ENCODE results near the gene SIGLEC8.
"Not testable (repeated sequence)": the region's sequence is repeated elsewhere in the genome, so short reads cannot be mapped to it uniquely, and the experiment has no call there.

SIGLEC8 gene

DNA sequence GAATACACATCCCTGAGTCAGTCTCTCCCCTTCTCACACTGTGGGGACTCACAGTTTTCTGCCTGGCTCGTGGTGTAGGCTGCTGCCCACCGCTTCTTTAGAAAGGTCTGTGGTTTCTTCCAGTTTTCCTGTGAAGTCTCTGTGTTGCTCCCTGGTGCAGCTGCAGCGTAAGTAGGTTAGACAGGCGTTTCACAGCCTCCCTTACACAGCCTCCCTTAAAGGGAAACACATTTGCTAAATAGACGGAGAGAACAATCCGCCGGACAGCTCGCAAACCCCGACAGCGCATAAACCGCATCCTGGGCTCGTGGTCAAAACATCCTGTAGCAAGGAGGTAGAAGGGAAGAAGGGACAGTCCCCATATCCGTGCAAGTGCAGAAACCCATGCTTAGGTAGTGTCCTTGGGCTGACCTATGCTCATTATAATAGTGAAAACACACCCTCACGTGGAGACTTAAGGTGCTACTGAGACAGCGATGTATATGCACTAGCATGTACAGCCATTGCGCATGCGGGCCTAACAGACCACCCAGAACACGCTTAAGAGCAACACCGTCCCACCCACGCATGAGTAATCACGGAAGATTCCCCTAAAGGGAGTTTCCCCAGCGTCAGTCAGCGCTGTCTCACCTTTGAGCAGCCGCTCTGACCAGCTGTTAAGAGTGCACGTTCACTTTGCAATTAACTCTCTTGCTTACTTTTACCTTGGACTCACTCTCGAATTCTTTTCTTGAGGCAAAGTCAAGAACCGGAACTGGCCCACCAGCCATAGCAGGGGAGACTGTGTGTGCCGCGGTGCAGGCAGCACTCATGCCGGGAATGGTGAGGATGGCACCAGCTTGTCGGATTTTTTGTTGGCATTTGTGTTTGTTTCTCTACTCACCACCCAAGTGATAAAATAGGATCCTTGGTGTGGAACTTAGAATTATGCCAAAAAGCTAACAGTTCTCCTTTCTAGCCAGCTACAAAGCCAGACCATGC is 16.6 kb downstream of the SIGLEC8 start:
- DNase-seq = no peak

DNA sequence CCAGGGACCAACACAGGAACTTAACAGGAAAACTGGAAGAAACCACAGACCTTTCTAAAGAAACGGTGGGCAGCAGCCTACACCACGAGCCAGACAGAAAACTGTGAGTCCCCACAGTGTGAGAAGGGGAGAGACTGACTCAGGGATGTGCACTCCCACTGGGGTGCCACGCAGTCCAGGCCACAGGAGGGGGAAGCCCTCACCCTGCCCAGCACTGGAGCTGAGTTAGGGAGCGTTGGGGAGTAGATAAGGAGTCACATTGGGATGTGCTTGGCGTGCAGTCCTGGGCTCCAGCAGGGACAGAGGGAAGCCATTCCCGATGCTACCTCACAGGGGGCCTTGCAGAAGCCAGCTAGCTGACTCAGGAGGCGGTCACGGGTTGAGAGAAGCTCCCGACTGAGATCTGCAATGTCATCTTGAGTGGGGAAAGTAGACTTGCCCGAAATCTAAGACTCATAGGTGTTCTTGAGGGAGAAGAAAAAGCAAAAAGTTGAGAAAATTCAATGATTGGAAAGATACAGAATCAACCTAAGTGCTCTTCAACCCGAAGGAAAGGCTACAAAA is 17.3 kb downstream of the SIGLEC8 start:
- DNase-seq = no peak

GRCh38 chr19:51440052-51440451 is 18.2 kb downstream of the SIGLEC8 start:
- DNase-seq = no peak

GRCh38 chr19:51439021-51439465 is 19.2 kb downstream of the SIGLEC8 start:
- DNase-seq = no peak

DNA sequence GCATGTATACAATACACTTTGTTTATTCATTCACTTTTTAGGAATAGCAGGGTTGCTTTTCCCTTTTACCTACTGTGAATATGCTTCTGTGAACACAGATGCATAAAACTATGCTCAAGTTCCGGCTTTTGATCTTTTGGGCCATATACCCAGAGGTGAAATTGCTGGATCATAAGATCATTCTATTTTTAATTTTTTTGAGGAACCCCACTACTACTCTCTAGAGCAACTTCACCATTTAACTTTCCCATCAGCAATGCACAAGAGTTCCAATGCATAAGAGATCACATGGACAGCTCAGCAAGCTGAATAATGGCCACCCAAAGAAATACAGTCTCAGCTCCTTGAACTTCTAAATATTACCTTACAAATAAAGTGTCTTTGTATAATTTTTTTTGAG is 23.8 kb downstream of the SIGLEC8 start:
- DNase-seq = no peak

DNA sequence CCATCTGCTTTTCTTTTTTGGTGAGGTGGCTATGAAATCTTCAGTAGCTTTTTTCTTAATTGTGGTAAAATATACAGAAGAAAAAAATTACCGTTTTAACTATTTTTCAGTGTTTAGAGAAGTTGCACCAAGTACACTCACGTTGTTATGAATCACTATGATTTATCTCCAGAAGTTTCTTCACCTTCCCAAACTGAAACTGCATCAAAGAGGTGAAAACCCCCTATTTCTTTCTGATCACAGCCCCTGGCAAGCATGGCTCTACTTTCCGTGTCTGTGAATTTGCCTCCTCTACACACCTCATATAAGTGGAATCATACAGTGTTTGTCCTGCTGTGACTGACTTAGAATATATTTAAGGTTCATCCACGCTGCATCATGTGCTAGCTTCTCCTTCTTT is 25.2 kb downstream of the SIGLEC8 start:
- no peak for DNase-seq

DNA sequence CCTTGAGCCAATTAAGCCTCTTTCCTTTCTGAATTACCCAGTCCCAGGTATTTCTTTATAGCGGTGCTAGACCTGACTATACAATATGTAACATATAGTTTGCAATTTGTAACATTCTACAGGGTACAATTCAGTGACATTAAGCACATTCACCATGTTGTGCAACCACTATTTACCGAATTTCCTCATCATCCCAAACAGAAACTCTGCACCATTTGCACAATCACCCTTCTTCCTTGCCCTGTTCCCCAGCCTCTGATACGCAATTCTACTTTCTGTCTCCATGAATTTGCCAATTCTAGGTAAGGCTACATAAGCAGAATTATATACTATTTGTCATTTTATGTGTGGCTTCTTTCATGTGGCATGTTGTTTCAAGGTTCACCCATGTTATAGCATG is 27.1 kb downstream of the SIGLEC8 start:
- no peak for DNase-seq

GRCh38 chr19:51430221-51430620 is 28.0 kb downstream of the SIGLEC8 start:
- DNase-seq = no peak

GRCh38 chr19:51427201-51427600 is 31.1 kb downstream of the SIGLEC8 start:
- DNase-seq = no peak

GRCh38 chr19:51422053-51422448 is 36.2 kb downstream of the SIGLEC8 start:
- peak; percentile 55 for DNase-seq

- no peak for DNase-seq
Measured at GRCh38 chr19:51421229-51422052, 36.8 kb downstream of the SIGLEC8 start.

DNA sequence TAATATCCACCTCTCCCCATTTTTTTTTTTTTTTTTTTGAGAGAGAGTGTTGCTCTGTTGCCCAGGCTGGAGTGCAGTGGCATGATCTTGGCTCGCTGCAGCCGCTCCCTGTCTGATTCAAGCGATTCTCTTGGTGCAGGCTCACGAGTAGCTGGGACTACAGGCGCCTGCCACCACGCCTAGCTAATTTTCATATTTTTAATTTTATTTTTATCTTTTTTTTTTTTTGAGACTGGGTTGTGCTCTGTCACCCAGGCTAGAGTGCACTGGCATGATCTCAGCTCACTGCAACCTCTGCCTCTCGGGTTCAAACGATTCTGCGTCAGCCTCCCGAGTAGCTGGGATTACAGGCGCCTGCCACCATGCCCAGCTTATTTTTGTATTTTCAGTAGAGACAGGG is 37.7 kb downstream of the SIGLEC8 start:
- DNase-seq = not testable (repeated sequence)

DNA sequence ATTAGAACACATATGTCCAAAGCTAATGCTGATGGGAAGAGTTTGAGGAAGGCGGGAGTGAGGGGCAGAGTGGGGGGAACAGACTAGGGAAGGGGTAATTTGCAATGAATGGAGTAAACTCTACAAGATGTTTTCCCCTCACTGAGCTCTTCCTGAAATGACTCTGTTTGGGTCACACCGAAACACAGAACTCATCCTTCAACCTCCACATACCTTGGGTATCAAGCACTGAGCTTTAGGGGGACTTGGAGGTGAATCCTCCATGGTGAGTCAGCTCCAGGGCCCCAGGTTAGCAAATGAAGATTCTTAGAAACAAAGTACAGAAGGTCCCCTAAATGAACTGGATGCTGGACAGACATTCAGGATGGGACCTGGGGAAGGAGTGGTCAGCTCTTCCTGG is 39.5 kb downstream of the SIGLEC8 start:
- no peak for DNase-seq

- DNase-seq = no peak
Measured at GRCh38 chr19:51417810-51418157, 40.5 kb downstream of the SIGLEC8 start.

- no peak for DNase-seq
Measured at GRCh38 chr19:51417107-51417809, 41.0 kb downstream of the SIGLEC8 start, which contains the start of gene SIGLEC10. Gene SIGLEC10 (minus strand): TSS chr19:51417642. CDS start chr19:51417581, 61 bp downstream.

GRCh38 chr19:51416422-51416821 is 41.8 kb downstream of the SIGLEC8 start:
- DNase-seq = not testable (repeated sequence)

- no peak for DNase-seq
Measured at GRCh38 chr19:51415187-51415586, 43.1 kb downstream of the SIGLEC8 start.

DNA sequence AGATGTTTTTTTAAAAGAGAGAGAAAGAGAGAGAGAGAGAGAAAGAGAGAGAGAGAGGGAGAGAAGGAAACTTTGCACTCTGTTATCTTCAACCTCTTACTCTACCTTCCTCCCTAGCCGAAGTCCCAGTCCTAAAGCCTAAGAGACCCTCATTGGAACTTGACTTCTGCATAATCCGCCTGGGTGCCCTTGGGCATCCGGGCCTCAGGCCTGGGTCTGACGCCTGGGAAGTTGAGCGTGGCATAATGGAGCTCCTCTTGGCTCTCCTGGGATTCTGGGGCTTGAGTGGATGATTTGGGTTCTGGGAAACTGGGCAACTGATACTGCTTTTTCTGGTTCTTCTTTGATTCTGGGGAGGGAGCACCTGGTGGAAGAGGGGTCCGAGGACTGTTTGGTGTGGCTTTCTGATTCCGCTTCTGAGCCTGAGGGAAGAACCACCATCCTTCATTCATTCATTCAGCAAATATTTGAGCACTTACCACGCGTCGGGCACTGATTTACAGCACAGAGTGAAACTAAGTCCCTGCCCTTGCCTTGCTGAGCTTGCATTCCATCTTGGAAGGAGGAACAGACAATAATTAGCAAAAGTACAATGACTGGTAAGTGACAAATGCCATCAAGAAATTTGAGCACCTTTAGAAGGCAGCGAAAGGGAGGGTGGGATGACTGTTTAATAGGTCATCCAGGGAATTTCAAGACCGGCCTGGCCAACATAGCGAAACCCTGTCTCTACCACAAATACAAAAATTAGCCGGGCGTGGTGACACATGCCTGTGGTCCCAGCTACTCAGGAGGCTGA is 47.1 kb downstream of the SIGLEC8 start:
- no peak for DNase-seq

DNA sequence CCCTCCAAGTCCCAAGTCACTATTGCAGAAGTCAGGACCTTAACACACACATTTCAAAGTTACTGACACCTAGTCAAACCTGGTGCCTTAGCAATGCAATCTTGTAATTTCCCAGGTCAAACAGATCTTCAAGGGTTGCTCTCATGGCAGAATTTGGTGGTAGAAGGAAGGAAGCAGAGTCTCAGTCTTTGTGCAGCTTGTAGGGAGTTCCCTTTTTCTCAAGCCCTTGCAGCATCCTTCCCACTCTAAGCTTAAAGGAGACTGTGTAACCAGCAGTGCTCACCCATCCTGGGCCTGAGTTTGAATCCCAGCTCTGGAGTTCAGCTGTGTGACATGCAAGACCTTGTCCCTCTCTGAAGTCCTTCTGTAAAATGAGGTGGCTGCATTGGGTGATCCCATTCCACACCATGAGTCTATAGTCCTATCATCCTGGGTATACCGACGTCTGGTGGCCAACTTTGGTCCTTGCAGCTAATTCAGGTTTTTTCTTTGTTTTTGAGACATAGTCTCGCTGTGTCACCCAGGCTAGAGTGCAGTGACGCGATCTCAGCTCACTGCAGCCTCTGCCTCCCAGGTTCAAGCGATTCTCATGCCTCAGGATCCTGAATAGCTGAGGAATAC is 50.6 kb downstream of the SIGLEC8 start:
- no peak for DNase-seq

DNA sequence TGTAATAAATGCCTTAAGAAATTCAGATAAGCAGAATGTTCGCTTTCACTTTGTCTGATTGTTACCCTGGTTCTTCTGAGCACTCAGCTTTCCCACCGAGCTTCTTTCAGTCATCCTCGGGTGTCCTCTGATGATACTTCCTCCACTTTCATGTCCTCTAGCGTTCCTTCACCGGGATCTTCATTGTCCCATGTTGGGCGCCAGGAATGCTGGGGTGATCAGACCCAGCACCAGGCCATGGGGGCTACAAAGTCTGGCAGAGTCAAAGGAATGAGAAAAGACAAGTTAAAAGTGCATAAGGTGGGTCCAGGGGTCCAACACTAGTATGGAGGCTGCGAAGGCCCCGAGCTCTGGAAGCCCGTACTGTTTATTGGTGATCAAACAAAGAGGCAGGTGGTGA is 56.1 kb downstream of the SIGLEC8 start:
- DNase-seq = no peak

Data from fibroblast of skin of right quadriceps (primary cell).